ENCODE results near the gene CNTNAP1. TPM values are rescaled to one million over a fixed set of nuclear protein-coding genes. Genes with fewer than 3 reads are reported as not detected.
A peak's percentile ranks its signal among the peaks of the same experiment; 100 is the strongest.

CNTNAP1 gene
- total RNA-seq, 1 experiment from 2014 or later: 0.23 TPM

DNA sequence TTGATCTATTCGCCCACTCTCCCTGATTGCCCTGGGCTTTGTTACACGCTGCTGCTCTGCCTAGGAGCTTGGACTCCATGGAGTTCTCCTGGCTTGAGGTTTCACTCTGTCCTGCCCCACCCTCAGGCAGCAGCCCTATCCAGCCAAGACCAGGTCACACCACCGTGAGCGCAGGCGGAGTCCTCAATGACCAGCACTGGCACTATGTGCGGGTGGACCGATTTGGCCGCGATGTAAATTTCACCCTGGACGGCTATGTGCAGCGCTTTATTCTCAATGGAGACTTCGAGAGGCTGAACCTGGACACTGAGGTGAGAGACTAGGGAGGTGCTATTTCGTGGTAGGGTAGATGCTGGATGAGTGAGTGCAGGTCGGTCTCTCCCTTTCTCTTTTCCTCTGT, 3.5 kb downstream of the CNTNAP1 start:
- no peak for DNase-seq (ENCODE audit: low spot score)

DNA sequence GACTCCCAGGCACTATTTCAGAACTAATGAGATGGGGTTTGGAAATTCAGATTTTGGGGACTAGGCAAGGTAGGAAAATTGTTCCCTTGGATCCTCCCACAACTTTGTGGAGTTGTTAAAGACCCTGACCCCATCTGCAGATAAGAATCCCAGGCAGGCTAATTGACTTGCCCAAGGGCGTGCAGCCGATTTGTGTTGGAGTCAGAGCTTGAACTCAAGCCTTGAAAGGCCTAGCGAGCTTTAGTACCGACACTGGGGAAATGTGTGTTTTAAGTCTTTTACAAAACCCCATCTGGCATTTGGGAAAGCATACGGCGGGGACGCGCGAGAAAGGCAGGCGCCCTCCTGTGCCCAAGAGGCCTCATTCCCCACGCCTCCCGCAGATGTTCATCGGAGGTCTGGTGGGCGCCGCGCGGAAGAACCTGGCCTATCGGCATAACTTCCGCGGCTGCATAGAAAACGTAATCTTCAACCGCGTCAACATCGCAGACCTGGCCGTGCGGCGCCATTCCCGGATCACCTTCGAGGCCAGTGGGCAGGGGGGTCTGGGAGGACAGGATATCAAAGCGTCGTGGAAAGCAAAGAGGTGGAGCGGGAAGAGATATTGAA, 4.3 kb downstream of the CNTNAP1 start:
- no peak for DNase-seq (ENCODE audit: low spot score)

DNA sequence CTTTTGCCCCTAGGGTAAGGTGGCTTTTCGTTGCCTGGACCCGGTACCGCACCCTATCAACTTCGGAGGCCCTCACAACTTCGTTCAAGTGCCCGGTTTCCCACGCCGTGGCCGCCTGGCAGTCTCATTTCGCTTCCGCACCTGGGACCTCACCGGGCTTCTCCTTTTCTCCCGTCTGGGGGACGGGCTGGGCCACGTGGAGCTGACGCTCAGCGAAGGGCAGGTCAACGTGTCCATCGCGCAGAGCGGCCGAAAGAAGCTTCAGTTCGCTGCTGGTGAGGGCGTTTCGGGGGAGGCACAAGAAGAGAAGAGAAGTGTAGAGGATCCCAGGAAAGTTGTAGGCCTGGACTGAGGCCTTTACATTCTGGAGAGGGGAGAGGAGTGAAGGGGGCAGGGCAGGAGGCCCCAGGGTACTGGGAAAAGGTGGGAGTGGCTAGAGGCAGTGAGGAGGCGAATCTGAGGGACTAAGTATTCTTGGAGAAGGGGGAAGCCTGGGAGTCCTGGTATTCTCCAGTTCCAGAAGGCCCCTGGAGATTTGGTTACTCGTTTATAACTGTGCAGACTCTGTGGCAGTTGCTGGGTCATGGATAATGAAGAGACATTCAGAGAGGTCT, 5.5 kb downstream of the CNTNAP1 start:
- DNase-seq (ENCODE audit: low spot score): no peak

DNA sequence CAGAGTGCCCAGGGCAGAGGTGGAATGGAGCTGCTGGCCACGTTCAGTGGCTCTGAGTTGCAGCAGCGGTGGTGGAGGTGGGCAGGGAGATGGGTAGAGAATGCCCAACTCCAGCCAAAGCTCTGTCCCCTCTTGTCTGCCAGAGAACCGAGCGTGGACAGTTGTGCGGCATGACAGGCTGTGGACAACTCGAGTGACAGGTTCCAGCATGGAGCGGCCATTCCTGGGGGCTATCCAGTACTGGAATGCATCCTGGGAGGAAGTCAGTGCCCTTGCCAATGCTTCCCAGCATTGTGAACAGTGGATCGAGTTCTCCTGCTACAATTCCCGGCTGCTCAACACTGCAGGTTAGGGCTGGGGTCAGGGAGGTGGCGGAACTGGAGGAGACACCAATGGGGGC, 8.3 kb downstream of the CNTNAP1 start:
- DNase-seq (ENCODE audit: low spot score): no peak

DNA sequence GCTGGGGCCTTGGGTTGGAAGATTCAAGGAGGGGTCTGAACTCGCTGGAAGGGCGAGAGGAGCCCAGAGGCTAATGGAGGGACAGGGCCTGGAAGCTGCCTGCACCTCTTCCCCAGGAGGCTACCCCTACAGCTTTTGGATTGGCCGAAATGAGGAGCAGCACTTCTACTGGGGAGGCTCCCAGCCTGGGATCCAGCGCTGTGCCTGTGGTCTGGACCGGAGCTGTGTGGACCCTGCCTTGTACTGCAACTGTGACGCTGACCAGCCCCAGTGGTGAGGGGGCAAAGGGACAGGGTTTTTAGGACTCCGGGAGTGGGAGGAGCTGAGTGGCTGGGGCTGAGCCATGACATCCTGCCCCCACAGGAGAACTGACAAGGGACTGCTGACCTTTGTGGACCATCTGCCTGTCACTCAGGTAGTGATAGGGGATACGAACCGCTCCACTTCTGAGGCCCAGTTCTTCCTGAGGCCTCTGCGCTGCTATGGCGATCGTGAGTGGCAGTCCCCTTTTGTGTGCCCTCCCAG, 8.8 kb downstream of the CNTNAP1 start:
- no peak for DNase-seq (ENCODE audit: low spot score)

DNA sequence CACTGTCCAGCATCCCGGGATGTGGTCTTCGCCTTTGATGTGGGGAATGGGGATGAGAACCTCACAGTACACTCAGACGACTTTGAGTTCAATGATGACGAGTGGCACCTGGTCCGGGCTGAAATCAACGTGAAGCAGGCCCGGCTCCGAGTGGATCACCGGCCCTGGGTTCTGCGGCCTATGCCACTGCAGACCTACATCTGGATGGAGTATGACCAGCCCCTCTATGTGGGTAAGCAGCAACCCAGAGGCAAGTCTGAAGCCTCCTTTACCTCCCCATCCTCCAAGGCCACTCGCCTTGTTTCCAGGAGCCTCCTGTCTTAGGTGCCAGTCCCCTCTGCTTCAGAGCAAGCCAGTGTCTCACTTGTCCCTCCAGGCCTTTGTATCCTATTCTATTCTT, 10.2 kb downstream of the CNTNAP1 start:
- DNase-seq (ENCODE audit: low spot score): no peak

DNA sequence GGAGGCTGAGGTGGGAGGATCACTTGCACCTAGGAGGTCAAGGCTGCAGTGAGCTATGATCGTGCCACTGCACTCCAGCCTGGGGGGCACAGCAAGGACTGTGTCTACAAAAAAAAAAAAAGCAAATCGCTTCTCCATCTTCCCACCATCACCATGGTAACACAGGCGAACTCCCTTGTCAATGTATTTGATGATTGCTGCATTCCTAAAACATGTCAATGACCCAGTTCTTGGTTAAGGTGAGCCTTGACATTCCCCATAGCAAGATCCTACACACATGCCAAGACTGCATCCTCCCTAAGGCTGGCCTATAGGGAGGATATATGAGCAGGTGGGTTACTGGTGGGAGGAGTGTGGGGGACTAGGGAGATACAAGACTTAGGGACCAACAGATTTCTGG, 12.2 kb downstream of the CNTNAP1 start:
- no peak for DNase-seq (ENCODE audit: low spot score)

DNA sequence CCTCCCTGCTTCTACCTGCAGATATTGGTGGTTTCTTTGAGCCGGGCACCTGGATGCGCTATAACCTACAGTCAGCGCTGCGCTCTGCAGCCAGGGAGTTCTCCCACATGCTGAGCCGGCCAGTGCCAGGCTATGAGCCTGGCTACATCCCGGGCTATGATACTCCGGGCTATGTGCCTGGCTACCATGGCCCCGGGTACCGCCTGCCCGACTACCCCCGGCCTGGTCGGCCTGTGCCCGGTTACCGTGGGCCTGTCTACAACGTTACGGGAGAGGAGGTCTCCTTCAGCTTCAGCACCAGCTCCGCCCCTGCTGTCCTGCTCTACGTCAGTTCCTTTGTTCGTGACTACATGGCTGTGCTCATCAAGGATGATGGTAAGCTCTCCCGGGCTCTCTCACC, 13.2 kb downstream of the CNTNAP1 start:
- DNase-seq (ENCODE audit: low spot score): no peak

DNA sequence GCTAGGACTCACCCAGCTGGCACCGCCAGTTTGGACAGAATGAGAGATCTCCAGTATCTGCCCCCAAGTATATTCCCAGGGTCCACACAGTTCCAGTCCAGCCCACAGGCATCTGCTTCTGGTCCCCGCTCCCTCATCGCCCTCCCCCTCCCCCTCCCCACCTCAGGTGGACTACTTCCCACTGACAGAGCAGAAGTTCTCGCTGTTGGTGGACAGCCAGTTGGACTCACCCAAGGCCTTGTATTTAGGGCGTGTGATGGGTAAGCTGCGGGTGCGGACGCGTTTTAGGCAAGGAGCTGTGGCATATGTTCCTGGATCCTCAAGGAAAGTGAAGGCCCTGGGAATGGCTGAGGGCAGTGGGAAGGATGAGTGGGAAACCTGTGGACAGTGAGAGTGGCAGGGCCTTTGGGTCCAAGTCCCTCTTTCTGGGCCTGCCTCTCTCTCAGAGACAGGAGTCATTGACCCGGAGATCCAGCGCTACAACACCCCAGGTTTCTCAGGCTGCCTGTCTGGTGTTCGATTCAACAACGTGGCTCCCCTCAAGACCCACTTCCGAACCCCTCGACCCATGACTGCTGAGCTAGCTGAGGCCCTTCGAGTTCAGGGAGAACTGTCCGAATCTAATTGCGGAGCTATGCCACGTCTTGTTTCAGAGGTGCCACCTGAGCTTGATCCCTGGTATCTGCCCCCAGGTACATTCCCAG, 14.9 kb downstream of the CNTNAP1 start:
- no peak for DNase-seq (ENCODE audit: low spot score)

DNA sequence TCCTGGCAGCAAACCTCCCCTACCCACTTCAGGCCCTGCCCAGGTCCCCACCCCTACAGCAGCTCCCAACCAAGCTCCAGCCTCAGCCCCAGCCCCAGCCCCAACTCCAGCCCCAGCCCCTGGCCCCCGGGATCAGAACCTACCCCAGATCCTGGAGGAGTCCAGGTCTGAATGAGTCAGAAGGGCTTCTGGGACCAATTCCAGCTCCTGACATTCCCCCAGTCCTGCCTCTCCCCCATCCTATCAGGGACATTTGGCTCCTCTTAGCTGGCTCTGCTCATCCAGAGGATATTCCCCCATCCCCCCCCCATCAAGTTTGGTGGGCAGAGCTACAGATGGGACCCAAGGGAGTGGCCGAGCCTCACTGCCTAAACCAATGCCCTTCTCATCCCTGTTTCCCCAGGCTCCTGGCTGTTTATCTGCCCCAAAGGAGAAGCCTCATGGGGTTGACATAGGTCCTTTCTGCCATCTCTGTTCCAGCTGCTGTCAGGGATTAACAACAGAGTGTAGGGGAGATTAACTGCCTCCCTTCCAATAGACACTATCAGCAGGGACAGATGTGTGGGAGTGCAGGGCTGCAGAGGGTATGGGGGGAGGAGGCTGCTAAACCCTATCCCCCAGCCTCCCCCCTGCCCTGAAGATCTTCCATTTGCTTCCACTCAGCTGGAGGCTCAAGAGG, 16.5 kb downstream of the CNTNAP1 start:
- DNase-seq (ENCODE audit: low spot score): no peak

DNA sequence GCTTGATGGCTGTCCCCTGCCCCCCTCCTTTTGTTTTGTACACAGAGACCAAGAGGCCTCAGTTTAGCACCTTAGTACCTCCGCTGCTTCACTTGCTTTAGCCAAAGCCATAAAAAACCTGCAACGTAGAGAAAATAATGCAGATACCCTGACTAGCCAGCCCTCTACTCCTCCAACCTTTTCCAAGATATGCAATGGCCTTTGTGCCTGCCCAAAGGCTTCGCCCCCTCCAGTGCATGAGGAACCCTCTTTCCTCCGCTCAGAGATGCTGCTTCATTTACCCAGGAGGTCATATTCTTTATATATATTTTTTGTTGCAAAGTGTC, 17.0 kb downstream of the CNTNAP1 start:
- no peak for DNase-seq (ENCODE audit: low spot score)

DNA sequence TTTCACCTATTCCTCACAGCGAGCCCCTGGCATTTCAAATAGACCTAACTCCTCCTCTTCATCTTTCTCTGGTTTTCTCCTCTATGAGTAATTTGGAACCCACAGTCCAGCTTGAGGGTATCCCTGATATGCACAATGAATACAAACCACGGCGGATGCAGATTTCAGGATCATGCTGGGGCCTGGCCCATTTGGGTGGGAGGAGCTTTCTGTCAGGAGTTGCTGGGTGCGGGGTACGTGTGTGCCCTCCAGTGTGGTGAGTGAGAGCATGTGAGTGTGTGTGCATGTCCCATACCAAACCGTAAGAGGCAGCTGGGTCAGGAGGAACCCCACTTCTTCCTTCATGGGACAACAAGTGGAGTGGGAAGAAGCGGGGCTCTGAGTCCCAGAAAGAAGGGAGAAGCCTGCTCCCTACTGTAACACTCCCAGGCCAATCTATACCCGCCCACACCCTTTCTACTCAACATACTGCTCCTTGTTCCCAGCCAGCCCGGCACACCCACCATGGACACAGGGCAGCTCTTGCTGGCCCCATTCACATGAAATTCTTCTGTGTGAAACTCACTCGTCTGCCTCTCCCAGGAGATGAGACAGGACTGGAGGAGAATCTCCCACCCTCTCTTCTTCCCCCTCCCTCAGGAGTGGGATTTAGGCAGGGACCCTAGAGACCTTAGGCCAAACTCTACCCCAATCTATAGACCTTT, 18.4 kb downstream of the CNTNAP1 start:
- no peak for DNase-seq (ENCODE audit: low spot score)

DNA sequence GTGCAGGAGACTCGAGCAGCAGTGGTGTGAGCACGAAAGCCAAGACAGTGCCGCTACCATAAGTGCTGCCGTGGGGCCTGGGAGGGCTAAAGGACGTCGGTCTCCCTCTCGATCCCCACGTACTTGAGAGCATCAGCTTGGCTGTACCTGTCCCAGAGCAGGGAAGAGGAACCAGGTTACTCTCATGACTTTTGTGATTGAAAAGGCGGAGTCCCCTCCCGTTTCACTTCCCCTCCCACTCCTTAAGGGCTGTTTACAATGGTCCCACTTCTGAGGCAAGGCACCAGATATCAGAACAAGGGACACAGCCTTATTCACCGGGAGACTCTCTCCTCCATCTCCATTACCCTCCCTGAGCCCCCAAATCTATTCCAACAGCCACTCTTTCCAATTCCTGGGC, 20.1 kb downstream of the CNTNAP1 start:
- no peak for DNase-seq (ENCODE audit: low spot score)

DNA sequence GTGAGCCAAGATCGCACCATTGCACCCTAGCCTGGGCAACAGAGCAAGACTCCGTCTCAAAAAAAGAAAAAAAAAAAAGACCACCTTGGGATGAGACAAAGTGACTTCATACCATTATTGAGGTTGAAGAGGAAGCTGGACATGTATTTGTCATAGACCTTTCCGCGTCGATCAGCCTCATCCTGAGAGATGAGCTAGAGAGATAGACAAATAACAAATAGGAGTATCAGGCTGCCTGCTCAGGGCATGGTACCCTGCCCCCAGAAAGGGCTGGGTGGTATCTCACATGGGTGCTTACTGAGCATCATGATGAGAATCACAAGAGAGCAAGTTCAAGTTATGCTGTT, 22.1 kb downstream of the CNTNAP1 start:
- no peak for DNase-seq (ENCODE audit: low spot score)

DNA sequence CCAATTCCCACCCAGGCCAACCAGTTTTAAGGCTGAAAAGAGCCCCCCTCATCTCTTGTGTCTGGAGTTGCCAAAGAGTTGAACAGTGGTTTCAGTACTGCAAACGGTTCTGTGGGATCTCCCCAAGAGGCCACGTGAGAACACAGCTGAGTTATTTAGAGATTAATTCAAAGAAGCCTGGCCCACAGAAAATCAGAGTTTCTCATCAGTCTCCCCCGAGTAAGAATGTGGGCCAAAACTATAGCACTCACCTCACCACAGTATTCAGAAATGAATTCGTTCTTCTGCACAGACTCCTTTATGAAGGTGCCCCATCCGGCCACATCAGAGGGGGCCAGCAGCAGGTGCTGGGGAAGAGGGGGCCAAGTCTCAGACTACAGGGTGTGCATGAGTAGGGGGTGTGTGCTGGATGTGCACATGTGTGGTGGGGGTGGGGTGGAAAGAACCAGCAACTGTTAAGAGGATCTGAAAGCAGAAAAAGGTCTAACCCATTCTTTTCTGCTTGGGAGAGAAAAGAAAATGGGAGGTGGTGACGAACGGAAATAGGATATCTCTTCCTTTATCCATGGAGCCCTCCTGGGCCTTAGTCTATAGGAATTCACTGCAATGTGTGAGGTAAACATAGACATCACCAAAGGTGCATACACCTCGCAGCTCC, 22.6 kb downstream of the CNTNAP1 start:
- DNase-seq (ENCODE audit: low spot score): no peak

DNA sequence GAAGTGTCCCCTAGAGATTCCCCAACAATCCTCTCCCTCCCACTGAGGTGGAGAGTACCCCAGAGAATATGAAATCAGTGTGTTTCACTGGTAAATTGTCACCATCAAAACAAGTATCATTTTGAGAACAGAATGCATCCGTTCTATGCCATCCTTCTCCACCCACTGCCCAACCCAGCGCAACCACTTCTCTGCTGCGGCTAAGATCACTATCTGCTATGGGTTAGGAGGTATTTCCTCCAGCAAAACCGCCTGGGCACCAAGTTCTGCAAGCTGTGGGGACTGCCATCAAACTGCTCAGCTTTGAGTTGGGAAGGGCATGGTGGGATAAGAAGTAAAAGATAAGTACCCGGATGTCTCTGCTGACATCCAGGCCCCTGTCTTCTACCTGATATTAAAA, 24.4 kb downstream of the CNTNAP1 start:
- DNase-seq (ENCODE audit: low spot score): no peak

DNA sequence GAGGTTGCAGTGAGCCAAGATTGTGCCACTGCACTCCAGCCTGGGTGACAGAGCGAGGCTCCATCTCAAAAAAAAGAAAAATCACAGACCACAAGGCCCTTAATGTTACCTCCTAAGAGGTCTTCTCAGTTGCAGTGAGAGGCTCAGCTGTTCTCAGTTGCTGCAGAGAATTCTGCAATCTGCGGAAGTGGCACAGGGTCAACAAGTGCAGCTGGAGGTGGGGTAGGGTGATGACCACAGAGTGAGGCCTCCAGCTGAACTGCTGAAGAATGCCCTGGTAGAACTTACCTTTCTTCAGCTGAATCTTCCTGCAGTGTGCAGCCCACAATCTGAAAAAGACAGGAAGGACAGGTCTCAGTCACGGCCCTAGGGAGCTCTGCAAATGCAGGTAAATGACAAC, 26.3 kb downstream of the CNTNAP1 start:
- no peak for DNase-seq (ENCODE audit: low spot score)

DNA sequence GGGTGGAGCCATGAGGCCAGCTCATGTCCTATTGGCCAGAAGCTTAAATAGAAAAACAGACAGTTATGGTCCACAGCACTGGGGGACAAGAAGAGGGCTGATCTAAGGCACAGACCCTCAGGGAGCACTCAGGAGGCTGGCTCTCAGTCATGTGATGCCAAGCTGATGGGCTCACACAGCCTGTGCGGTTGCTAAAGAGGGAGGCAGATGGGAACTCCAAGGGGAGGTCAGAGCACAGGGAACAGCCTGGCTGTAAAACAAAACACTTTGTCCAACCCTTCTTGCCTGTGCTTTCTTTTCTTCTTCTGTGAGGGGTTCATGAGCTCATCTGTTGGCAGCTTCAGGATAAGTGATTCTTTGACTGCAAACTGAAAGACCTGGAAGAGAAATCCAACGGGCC, 27.2 kb downstream of the CNTNAP1 start:
- no peak for DNase-seq (ENCODE audit: low spot score)

DNA sequence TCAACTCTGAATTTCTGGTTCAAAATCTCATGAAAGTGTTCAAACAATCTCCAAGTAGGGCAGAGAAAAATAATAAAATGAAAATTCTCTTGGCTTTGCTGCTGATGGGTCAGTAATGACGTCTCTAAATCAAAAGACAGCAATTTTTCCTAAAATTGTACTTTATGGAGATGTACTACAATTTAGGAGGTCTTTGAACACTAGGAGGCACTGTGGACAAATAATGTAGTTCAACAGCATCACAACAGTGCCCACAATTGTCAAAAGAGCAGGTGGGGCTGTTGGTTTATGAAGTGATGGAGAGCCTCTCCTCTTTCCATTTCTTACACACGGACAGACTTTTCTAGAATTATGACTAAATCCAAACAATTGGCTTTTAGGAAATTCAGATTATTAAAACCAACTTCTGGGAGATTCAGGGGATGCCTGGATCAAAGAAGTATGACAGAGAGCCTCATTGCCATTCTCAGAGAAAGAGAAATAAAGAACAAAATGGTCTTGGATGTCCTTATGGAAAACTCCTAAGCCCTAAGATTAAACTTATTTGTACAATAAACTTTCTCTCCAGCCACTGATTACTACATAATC, 38.8 kb downstream of the CNTNAP1 start:
- peak; percentile 78 for DNase-seq (ENCODE audit: low spot score)

DNA sequence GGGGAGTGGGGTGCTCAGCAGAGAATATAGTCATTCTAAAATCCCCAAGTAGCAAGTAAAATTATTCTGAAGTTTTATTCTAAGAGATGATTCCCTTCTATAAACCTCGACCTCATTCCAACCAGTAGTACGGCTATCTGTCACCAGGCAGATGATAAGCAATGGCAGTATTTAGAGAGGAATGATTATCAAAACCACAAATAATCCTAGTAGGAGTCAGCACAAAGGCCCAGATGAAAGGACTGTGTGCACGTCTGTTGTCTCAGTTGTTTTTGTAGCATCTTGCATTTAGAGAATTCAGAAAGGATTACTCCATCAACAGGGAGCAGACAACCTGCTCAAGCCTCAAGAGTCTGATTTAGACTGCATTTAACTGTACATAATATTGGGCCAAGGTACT, 41.3 kb downstream of the CNTNAP1 start:
- no peak for DNase-seq (ENCODE audit: low spot score)

DNA sequence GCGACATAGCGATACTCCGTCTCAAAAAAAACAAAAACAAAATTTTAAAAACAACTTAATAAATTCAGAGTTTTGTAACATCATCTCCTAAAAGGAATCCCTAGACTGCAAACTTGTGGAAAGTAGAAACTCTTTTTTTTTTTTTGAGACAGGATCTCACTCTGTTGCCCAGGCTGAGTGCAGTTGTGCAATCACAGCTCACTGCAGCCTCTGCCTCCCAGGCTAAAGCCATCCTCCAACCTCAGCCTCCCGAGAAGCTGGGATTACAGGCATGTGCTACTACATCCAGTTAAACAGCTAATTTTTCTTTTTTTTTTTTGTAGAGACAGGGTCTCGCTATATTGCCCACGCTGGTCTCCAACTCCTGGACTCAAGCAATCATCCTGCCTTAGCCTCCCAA, 42.8 kb downstream of the CNTNAP1 start:
- DNase-seq (ENCODE audit: low spot score): no peak

Data from HT-29 (cell line).